CD4-positive, alpha-beta T cell treated with Interleukin-10 for 1 hour (primary cell): ENCODE results near the gene DRC7.
"Not testable (repeated sequence)": the region's sequence is repeated elsewhere in the genome, so short reads cannot be mapped to it uniquely, and the experiment has no call there.

ENCODE experiments used
- DNase-seq: peaks from one replicate; pipeline ENCODE4 v3.0.0-alpha.2; 2020

Gene DRC7

DNA sequence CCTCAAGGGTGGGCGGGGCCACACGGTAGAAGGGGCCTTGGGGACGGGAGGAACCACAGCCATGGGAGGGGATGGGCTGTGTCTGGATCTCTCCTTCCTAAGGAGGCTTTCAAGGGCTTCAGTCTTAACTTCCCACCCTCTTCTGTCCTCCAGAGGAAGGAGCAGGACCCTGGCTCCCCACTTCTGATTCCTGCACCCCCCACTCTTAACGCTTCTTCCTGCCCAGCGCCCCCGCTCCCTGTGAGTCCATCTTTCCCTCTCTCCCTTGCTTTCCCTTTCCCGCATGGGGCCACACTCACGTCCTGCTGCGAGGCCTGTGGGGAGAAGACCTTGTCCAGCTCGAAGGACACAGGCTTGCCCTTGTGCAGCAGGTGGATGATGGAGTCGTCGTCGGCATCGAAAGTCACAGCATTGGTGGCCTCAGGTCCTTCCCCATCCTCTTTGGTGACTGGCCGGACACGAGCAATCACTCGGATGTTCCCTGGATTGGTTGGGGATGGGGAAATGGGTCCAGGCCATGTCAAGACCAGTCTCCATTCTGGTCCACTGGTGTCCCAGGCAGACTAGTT is 70.6 kb downstream of the DRC7 start:
- no peak for DNase-seq

DNA sequence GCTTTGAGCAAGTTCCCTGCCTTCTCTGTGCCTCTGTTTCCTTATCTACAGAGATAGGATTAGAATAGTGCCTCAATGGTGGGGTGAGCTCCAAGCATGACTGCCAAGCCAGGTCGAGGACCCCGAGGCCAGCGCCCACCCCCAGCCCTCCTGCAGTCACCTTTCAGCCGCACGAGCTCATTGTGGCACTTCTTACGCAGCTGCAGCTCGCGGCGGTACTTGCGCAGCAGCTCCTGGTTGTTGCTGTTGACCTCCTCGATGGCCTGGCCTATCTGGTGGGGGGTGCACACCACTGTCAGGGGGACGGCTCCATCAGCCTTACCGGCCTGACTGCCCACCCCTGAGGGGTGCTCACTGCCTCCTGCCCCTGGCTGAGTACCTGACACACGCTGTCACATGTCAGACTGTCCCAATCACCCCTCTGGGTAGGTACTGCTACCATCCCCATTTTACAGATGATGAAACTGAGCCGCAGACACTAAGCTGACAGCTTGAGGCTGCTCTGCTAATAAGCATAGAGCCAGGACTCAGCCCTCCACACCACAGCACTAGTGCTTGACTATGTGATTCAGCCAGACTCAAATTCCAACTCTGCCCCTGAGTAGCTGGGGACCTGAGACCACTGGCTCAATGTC is 72.2 kb downstream of the DRC7 start:
- DNase-seq: no peak

GRCh38 chr16:57769541-57770145 is 75.0 kb downstream of the DRC7 start:
- no peak for DNase-seq

DNA sequence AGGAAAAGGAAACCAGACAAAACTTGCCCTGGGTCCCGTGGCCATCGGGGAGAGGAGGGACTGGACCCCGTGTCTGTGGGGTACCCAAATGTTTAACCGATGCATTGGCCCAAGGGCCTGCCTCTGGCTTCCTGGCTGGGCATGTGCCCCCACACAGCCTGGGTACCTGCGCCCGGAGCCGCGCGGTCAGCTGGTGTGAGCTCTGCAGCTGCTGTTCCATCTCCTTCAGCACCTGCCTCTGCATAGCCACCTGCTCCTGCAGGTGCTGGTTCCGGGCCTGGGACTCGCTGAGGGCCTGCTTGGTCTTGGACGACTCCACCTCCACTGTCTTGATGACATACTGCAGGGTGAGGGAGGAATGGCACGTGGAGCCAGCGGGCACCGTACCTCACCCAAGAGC is 75.8 kb downstream of the DRC7 start:
- no peak for DNase-seq

DNA sequence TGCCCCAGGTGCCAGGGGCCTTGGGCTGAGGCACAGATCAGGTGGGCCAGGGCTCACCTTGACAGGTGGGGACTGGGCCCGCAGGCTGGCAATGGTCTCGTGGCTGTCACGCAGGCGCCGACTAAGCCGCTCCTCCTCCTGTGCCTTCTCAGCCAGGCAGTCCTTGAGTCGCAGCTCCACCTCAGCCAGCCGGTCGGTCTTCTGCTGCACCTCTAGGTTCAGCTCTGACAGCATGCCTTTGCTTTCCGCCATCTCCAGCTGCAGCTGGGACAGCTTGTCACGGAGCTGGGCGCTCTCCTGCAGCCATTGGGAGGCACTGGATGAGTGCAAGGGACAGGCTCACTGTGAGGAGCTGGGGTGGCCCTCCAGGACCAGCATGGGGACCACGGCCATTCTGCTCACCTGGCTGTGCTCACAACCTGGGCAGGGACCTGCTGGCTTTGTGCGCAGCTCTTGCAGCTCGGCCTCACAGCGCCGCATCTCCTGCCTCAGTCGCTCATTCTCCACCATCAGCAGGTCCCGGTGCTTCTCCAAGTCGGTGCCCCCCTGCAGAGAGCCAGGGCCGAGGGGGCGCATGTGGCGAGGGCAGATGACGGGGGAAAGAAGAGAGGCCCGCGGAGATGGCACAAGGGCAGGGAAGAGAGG is 76.7 kb downstream of the DRC7 start:
- no peak for DNase-seq

GRCh38 chr16:57773019-57773418 is 78.4 kb downstream of the DRC7 start:
- no peak for DNase-seq

DNA sequence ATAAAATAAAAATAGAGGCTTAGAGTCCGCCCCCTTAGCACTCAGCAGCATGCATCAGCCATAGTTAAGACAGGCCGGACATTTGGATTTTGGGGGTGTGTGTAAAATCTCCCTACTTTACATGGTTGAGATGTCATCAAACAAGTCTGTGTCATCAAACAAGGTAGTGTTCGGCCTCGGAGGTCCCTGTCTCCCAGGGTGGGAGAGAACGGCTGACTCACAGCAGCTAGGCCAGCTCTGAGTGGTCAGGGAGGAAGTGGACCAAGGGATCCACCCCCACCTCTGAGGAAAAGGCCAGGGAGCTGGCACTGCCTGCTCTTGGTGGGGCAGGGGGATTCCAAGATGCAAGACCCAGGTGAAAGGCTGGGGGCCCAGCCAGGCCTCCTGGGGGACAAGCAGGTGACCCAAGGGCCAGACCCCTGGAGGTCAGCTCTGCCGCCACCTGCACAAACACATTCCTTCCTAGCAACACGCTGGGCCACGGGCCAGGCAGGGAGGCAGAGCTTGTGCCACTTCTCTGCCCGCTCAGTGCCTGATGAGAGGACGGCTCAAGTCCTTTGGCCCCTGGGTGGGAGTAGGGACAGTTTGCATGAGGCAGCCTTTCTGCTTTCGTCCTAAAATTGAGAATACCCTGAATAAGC is 79.2 kb downstream of the DRC7 start:
- no peak for DNase-seq

DNA sequence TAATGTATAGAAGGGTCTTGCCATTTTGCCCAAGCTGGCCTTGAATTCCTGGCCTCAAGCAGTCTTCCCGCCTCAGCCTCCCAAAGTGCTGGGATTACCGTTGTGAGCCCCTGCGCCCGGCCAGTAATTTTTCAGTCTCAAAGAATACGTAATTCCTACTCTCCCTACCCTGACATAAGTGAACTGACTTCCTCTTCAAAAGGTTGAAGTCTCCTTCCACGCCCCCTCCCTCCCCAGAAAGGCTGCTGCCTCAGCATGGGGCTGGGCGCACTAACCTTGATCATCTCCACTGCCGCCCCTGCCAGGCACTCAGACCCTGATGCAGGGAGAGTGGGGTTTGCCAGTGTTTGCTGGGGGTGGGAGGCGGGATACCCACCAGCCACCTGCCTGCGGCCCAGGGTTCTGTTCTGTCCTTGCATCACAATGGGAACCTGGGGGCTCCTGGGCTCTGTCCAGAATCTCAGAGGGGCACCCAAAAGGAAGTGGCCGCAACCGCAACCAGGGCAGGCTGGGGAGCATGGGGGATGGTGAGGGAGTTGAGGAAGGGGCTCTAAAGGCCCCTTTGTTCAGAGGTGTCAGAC is 80.2 kb downstream of the DRC7 start:
- no peak for DNase-seq

GRCh38 chr16:57775661-57776469 is 81.3 kb downstream of the DRC7 start:
- no peak for DNase-seq

- DNase-seq: no peak
Observed at GRCh38 chr16:57778658-57779057, 84.1 kb downstream of the DRC7 start.

DNA sequence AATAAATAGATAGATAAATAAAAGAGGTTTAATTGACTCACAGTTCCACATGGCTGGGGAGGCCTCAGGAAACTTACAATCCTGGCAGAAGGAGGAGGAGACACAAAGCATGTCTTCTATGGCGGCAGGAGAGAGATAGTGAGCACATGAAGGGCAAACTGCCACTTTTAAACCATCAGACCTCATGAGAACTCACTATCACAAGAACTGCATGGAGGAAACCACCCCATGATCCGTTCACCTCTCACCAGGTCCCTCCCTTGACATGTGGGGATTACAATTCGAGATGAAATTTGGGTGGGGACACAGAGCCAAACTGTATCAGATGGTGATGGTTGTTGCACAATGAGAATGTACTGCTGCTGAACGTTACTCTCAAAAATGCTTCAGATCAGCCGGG is 85.2 kb downstream of the DRC7 start:
- not testable (repeated sequence) for DNase-seq

GRCh38 chr16:57781349-57781740 is 86.7 kb downstream of the DRC7 start:
- no peak for DNase-seq
